Stomach (tissue), 4 donors: ENCODE measurements around the gene GLRA2.

ENCODE experiments used
- CTCF ChIP-seq, 7 experiments: fragments of 450-650 bp in 4 of 7; fragments of 200-600 bp in 3 of 7; sonication (generic) in 3 of 7; IDR thresholded peaks; one replicate each; pipeline ENCODE4 v1.5.1; 2016 to 2019; ENCODE audit warnings: antibody characterized with exemption in 7 of 7, control low read depth in 2 of 7, mild to moderate bottlenecking in 1 of 7
- POLR2A ChIP-seq, 4 donors: fragments of 450-650 bp; IDR thresholded peaks; one replicate each; pipeline ENCODE4 v1.6.1; 2016; ENCODE audit warnings: antibody characterized with exemption in 4 of 4, control low read depth in 2 of 4, mild to moderate bottlenecking in 1 of 4, moderate library complexity in 1 of 4

- TF ChIP-seq CTCF (IDR thresholded peaks at IDR 0.05) (no peak), POLR2A (IDR thresholded peaks at IDR 0.05) (no peak)
Observed at GRCh38 chrX:14700982-14701381, 171.6 kb downstream of the GLRA2 start.
